OCI-LY1 (cell line): ENCODE data around the gene ANKRD33.
A peak's percentile ranks its signal among the peaks of the same experiment; 100 is the strongest.

Source experiments
- H2AFZ ChIP-seq: fragments of 200-600 bp; sonication (generic), shearing (Covaris generic); 2 replicates; pipeline ENCODE4 v1.6.0; 2014; ENCODE audit warnings: antibody characterized with exemption, mild to moderate bottlenecking, low read length
- H3F3A ChIP-seq: fragments of 200-600 bp; sonication (generic), shearing (Covaris generic); 2 replicates; pipeline ENCODE4 v1.6.0; 2014; ENCODE audit warnings: mild to moderate bottlenecking, antibody characterized with exemption, low read length, moderate library complexity; ENCODE audit not compliant: insufficient read depth
- H3K27ac ChIP-seq: fragments of 200-600 bp; sonication (generic); 2 replicates; pipeline ENCODE4 v1.5.1; 2014; ENCODE audit warnings: low read length, mixed run types, mild to moderate bottlenecking, low read depth; ENCODE audit not compliant: poor library complexity, severe bottlenecking
- H3K27me3 ChIP-seq: fragments of 200-600 bp; sonication (generic); 2 replicates; pipeline ENCODE4 v1.6.0; 2014; ENCODE audit warnings: antibody characterized with exemption, mild to moderate bottlenecking, low read length, moderate library complexity; ENCODE audit not compliant: insufficient read depth
- H3K36me3 ChIP-seq: fragments of 200-600 bp; sonication (generic); 2 replicates; pipeline ENCODE4 v1.6.1; 2014; ENCODE audit warnings: mild to moderate bottlenecking, antibody characterized with exemption, low read length, moderate library complexity, mixed read lengths; ENCODE audit not compliant: insufficient read depth
- H3K4me1 ChIP-seq: fragments of 200-600 bp; sonication (generic); 2 replicates; pipeline ENCODE4 v1.5.1; 2014; ENCODE audit warnings: mild to moderate bottlenecking, low read length, moderate library complexity; ENCODE audit not compliant: insufficient read depth, severe bottlenecking
- H3K4me2 ChIP-seq: fragments of 200-600 bp; sonication (generic), shearing (Covaris generic); 2 replicates; pipeline ENCODE4 v1.6.1; 2014; ENCODE audit warnings: low read length
- H3K4me3 ChIP-seq: fragments of 200-600 bp; sonication (generic); 2 replicates; pipeline ENCODE4 v1.5.1; 2014; ENCODE audit warnings: low read length, low read depth, mild to moderate bottlenecking, mixed read lengths; ENCODE audit not compliant: poor library complexity, severe bottlenecking
- H3K79me2 ChIP-seq: fragments of 200-600 bp; shearing (Covaris generic); 2 replicates; pipeline ENCODE4 v1.6.1; 2016; ENCODE audit warnings: mixed run types, low read length, mixed read lengths; ENCODE audit not compliant: insufficient read depth
- H3K9ac ChIP-seq: fragments of 200-600 bp; sonication (generic), shearing (Covaris generic); 2 replicates; pipeline ENCODE4 v1.6.1; 2014; ENCODE audit warnings: mild to moderate bottlenecking, low read length, mixed read lengths
- H3K9me2 ChIP-seq: fragments of 200-600 bp; sonication (generic), shearing (Covaris generic); 2 replicates; pipeline ENCODE4 v1.6.1; 2014; ENCODE audit warnings: low read depth, mild to moderate bottlenecking, low read length, mixed read lengths
- H3K9me3 ChIP-seq: fragments of 200-600 bp; shearing (Covaris generic); 2 replicates; pipeline ENCODE4 v1.6.1; 2014; ENCODE audit warnings: low read length, mixed read lengths
- H4K20me1 ChIP-seq: fragments of 200-600 bp; sonication (generic), shearing (Covaris generic); 2 replicates; pipeline ENCODE4 v1.6.0; 2016; ENCODE audit warnings: mild to moderate bottlenecking, low read length; ENCODE audit not compliant: insufficient read depth
- EZH2 ChIP-seq: fragments of 200-600 bp; sonication (generic), shearing (Covaris generic); IDR thresholded peaks from 2 replicates; pipeline ENCODE4 v1.8.0; 2017; ENCODE audit warnings: borderline replicate concordance, mixed run types, mild to moderate bottlenecking, antibody characterized with exemption, low read length, moderate library complexity, mixed read lengths
- TF ChIP-seq, protein P1 (sequence below): fragments of 200-600 bp; sonication (generic), shearing (Covaris generic); IDR thresholded peaks from 2 replicates; pipeline ENCODE4 v1.5.1; 2017; ENCODE audit warnings: mild to moderate bottlenecking, antibody characterized with exemption, low read length, moderate library complexity, mixed read lengths

ANKRD33 gene

DNA sequence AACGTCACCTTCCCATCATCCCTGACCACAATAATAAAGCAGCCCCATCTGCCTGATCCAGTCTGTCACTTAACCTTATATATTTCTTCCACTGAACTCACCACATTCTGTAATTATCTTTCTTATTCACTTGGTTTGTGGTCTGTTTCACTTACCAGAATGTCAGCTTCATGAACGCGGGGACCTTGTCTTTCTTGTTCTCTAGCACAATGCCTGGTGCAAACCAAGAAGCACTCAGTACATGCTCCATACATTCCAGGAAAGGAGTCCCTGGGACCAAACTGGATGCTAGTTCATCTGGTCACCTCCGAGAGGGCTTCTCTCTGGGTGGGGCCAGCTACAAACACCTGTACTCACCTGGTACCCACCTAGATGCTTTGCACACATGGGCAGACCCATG lies 17.4 kb upstream of the ANKRD33 start:
- H4K20me1 ChIP-seq, result no peaks in the 10 kb centered on the region
- no peak overlapping the region for H2AFZ ChIP-seq
- H3K9me2 ChIP-seq, result no peaks in the 10 kb centered on the region
- no peaks in the 10 kb centered on the region for H3K4me1 ChIP-seq
- TF ChIP-seq EZH2, result no peak
- H3K27me3 ChIP-seq, result peaks cover 11% of the 10 kb centered on the region
- H3K4me3 ChIP-seq, result no peak overlapping the region
- no peak overlapping the region for H3K4me2 ChIP-seq
- H3F3A ChIP-seq, result no peaks in the 10 kb centered on the region
- no peaks in the 10 kb centered on the region for H3K79me2 ChIP-seq
- no peaks in the 10 kb centered on the region for H3K9me3 ChIP-seq
- H3K27ac ChIP-seq, result no peak overlapping the region
- H3K9ac ChIP-seq, result no peak overlapping the region
- no peaks in the 10 kb centered on the region for H3K36me3 ChIP-seq

DNA sequence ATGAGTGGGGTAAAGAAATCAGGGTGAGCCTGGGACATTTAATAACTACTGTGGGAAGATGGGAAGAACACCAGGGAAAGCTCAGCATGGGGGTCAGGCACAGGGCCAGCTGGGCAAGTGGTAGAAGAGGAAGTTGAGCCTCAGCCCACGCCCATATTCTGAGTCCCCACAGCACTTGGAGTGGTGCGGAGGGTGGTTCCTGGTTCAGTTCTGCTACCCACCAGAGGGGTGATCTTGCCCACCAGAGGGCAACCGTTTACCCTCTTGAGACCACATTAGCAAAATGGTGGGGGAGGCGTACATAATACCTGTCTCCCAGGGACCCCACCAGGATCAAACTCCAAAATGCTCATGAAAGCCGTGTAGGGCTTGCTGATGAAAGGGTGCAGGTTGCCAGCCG lies 16.8 kb upstream of the ANKRD33 start:
- no peak overlapping the region for H2AFZ ChIP-seq
- H3K4me3 ChIP-seq, result no peak overlapping the region
- H3K27ac ChIP-seq, result no peak overlapping the region
- peaks cover 11% of the 10 kb centered on the region for H3K27me3 ChIP-seq
- no peak overlapping the region for H3K4me2 ChIP-seq
- no peaks in the 10 kb centered on the region for H3K4me1 ChIP-seq
- no peaks in the 10 kb centered on the region for H3K79me2 ChIP-seq
- no peaks in the 10 kb centered on the region for H3F3A ChIP-seq
- H3K9me3 ChIP-seq, result no peaks in the 10 kb centered on the region
- no peak overlapping the region for H3K9ac ChIP-seq
- H3K36me3 ChIP-seq, result no peaks in the 10 kb centered on the region
- H4K20me1 ChIP-seq, result no peaks in the 10 kb centered on the region
- TF ChIP-seq EZH2, result no peak
- TF ChIP-seq, protein P1, sequence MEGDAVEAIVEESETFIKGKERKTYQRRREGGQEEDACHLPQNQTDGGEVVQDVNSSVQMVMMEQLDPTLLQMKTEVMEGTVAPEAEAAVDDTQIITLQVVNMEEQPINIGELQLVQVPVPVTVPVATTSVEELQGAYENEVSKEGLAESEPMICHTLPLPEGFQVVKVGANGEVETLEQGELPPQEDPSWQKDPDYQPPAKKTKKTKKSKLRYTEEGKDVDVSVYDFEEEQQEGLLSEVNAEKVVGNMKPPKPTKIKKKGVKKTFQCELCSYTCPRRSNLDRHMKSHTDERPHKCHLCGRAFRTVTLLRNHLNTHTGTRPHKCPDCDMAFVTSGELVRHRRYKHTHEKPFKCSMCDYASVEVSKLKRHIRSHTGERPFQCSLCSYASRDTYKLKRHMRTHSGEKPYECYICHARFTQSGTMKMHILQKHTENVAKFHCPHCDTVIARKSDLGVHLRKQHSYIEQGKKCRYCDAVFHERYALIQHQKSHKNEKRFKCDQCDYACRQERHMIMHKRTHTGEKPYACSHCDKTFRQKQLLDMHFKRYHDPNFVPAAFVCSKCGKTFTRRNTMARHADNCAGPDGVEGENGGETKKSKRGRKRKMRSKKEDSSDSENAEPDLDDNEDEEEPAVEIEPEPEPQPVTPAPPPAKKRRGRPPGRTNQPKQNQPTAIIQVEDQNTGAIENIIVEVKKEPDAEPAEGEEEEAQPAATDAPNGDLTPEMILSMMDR, result peak; percentile 22; the same call in 1 of the 2 replicates
- H3K9me2 ChIP-seq, result no peaks in the 10 kb centered on the region

DNA sequence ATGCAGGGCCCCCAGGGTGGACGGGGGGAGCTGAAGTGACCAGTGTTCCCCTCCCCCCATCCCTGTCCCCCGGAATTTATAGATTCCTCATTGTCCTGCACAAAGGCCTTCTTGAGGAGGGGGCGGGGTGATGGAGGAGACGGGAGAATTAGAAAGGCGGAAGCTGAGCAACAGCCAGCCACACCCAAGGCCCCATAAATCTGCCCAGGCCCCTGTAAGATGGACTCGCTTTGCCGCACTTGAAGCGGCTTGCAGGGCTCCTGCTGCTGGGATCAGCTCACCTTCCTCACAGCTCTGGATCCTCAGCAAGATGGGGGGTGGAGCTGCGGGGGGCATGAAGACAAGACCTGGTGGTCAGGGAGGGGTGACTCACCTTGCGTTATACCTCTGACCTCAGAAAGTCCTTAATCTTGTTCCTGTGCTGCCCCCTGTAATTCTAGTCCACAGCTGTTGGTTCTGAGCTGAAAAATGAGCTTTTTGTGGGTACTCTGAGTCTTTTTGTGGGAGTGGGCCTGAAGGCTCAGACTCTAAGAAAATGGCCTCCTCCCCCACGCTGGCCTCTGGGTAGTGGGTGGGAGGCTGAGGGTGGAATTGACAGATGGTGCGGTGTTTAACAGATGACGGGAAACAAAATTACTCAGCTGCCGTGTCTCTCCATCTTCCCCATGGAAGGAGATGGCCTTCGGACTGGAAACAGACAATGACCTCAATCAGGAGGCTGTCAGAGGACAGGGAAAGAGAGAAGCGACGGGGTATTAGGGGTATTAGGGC lies 15.8 kb upstream of the ANKRD33 start:
- Histone ChIP-seq H3K9me2 (no peaks in the 10 kb centered on the region), H4K20me1 (no peaks in the 10 kb centered on the region), H3K79me2 (no peaks in the 10 kb centered on the region), H3K9me3 (no peaks in the 10 kb centered on the region), H3K36me3 (no peaks in the 10 kb centered on the region), H3K27me3 (peaks cover 11% of the 10 kb centered on the region), H2AFZ (no peak overlapping the region), H3K4me3 (no peak overlapping the region), H3K4me1 (no peaks in the 10 kb centered on the region), H3K4me2 (no peak overlapping the region), H3K27ac (no peak overlapping the region), H3K9ac (no peak overlapping the region), H3F3A (no peaks in the 10 kb centered on the region)
- TF ChIP-seq EZH2, result no peak
- TF ChIP-seq, protein P1, result no peak

DNA sequence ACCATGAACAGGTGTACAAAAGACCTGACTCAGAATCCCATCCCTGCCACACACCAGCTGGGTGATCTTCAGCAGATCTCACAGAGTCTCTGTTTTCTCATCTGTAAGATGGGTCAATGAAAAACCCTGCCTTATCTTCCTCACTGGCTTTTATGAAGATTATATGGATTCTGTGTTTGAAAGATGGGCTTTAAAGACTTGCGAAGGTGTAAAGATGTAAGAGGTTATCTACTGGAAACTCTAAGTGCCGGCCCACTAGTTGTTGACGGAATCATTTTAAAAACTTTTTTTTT lies 15.3 kb upstream of the ANKRD33 start:
- TF ChIP-seq, protein P1, result no peak
- H3K27ac ChIP-seq, result no peak overlapping the region

More for the DNA sequence above, 15.3 kb upstream of the ANKRD33 start:
- H4K20me1 ChIP-seq, result no peaks in the 10 kb centered on the region
- H3K9me3 ChIP-seq, result no peaks in the 10 kb centered on the region
- H3F3A ChIP-seq, result no peaks in the 10 kb centered on the region
- no peaks in the 10 kb centered on the region for H3K79me2 ChIP-seq
- no peak overlapping the region for H2AFZ ChIP-seq
- no peak overlapping the region for H3K9ac ChIP-seq
- no peak overlapping the region for H3K4me2 ChIP-seq
- no peak overlapping the region for H3K4me3 ChIP-seq
- H3K36me3 ChIP-seq, result no peaks in the 10 kb centered on the region
- no peaks in the 10 kb centered on the region for H3K4me1 ChIP-seq
- no peaks in the 10 kb centered on the region for H3K9me2 ChIP-seq
- peaks cover 11% of the 10 kb centered on the region for H3K27me3 ChIP-seq
